Measurements from ENCODE around the gene ZBTB18.

DNA sequence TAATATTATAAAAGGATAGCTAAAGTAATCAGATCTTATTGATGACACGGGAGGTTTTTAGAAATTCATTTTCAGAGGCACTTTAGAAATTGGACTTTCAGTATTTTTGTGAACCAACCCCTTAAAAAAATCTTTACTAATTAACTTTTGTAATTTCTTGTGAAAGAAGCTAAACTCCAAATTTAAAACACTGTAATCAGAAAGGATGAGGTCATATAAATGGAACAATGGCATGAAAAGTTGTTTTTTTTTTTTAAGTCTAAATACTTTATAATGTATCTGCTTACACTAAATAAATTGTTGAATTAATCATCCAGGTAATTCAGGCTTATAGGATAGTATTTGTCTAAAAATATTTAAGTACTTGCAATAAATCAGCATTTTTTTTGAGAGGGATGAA, 9.0 kb downstream of the ZBTB18 start:
- TF ChIP-seq, protein P1, sequence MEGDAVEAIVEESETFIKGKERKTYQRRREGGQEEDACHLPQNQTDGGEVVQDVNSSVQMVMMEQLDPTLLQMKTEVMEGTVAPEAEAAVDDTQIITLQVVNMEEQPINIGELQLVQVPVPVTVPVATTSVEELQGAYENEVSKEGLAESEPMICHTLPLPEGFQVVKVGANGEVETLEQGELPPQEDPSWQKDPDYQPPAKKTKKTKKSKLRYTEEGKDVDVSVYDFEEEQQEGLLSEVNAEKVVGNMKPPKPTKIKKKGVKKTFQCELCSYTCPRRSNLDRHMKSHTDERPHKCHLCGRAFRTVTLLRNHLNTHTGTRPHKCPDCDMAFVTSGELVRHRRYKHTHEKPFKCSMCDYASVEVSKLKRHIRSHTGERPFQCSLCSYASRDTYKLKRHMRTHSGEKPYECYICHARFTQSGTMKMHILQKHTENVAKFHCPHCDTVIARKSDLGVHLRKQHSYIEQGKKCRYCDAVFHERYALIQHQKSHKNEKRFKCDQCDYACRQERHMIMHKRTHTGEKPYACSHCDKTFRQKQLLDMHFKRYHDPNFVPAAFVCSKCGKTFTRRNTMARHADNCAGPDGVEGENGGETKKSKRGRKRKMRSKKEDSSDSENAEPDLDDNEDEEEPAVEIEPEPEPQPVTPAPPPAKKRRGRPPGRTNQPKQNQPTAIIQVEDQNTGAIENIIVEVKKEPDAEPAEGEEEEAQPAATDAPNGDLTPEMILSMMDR (IDR thresholded peaks at IDR 0.05), result no peak
- TF ChIP-seq POLR2A (IDR thresholded peaks at IDR 0.05) (no peak), POLR2AphosphoS5 (IDR thresholded peaks at IDR 0.05) (no peak)

All from sigmoid colon (tissue), 4 donors.